ENCODE results near the gene HDAC4.

DNA sequence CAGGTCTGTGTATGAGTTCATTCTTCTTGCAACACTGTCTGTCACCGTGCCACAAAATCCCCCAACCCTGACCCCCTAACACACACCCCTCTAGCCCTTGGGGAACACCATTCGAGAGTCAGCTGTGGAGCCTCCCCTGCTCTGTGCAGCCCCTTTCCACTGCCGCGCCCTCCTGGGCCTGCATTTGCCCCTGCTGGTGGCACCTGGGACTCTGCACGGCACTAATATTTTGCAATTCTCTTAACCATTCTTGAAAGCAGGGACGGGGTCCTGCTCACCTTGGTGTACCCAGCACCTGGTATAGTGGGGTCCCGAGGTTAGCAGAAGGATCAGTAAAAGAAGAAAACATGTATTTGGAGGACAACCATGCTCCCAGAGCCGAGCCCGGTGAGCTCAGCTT, 124.0 kb downstream of the HDAC4 start:
- TF ChIP-seq, protein P1, sequence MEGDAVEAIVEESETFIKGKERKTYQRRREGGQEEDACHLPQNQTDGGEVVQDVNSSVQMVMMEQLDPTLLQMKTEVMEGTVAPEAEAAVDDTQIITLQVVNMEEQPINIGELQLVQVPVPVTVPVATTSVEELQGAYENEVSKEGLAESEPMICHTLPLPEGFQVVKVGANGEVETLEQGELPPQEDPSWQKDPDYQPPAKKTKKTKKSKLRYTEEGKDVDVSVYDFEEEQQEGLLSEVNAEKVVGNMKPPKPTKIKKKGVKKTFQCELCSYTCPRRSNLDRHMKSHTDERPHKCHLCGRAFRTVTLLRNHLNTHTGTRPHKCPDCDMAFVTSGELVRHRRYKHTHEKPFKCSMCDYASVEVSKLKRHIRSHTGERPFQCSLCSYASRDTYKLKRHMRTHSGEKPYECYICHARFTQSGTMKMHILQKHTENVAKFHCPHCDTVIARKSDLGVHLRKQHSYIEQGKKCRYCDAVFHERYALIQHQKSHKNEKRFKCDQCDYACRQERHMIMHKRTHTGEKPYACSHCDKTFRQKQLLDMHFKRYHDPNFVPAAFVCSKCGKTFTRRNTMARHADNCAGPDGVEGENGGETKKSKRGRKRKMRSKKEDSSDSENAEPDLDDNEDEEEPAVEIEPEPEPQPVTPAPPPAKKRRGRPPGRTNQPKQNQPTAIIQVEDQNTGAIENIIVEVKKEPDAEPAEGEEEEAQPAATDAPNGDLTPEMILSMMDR (IDR thresholded peaks at IDR 0.05; ENCODE audit: insufficient read depth, low read length), result no peak
- TF ChIP-seq POLR2AphosphoS5 (IDR thresholded peaks at IDR 0.05; ENCODE audit: low read depth), result no peak
- no peak for TF ChIP-seq GABPA (IDR thresholded peaks at IDR 0.05; ENCODE audit: low read depth)
- TF ChIP-seq REST (IDR thresholded peaks at IDR 0.05; ENCODE audit: insufficient replicate concordance, low read depth), result no peak

Measured in HL-60 (cell line).